ENCODE measurements around the gene TMA7.

GRCh38 chr3:48416546-48416945 is 23.5 kb upstream of the TMA7 start:
- no peak for TF ChIP-seq CTCF (IDR thresholded peaks at IDR 0.05; ENCODE audit: low read length)
- TF ChIP-seq EZH2phosphoT487 (IDR thresholded peaks at IDR 0.05; ENCODE audit: low read length), result no peak
